Rectal smooth muscle tissue (tissue), 1 donor: ENCODE data around the gene EHMT1.

Experiments
- H3K27ac ChIP-seq: one replicate; pipeline ENCODE4 v1.7.0; 2013; ENCODE audit warnings: low read depth, low read length, inconsistent platforms
- H3K27me3 ChIP-seq: one replicate; pipeline ENCODE4 v1.7.0; 2013; ENCODE audit warnings: low read length; ENCODE audit not compliant: control insufficient read depth, insufficient read depth
- H3K36me3 ChIP-seq: one replicate; pipeline ENCODE4 v1.7.0; 2013; ENCODE audit warnings: low read length; ENCODE audit not compliant: control insufficient read depth, insufficient read depth
- H3K4me1 ChIP-seq: one replicate; pipeline ENCODE4 v1.7.0; 2013; ENCODE audit warnings: low read length; ENCODE audit not compliant: control insufficient read depth, insufficient read depth
- H3K4me3 ChIP-seq: one replicate; pipeline ENCODE4 v1.7.0; 2013; ENCODE audit warnings: low read length
- H3K9ac ChIP-seq: one replicate; pipeline ENCODE4 v1.7.0; 2013; ENCODE audit warnings: low read length

The EHMT1 gene

GRCh38 chr9:137744632-137745183 lies 125.9 kb downstream of the EHMT1 start:
- H3K27me3 ChIP-seq: no peaks in the 10 kb centered on the region
- H3K9ac ChIP-seq: no peak overlapping the region
- H3K4me3 ChIP-seq: no peak overlapping the region
- H3K36me3 ChIP-seq: peaks cover 25% of the 10 kb centered on the region
- peaks cover 4% of the 10 kb centered on the region for H3K4me1 ChIP-seq
- no peak overlapping the region for H3K27ac ChIP-seq

- Histone ChIP-seq H3K9ac (no peak overlapping the region), H3K27me3 (no peaks in the 10 kb centered on the region), H3K36me3 (peaks cover 23% of the 10 kb centered on the region), H3K4me3 (no peak overlapping the region), H3K27ac (no peak overlapping the region), H3K4me1 (no peaks in the 10 kb centered on the region)
Observed at GRCh38 chr9:137745541-137745991, 126.8 kb downstream of the EHMT1 start.

GRCh38 chr9:137748311-137748710 lies 129.5 kb downstream of the EHMT1 start:
- Histone ChIP-seq H3K4me3 (no peak overlapping the region), H3K27ac (no peak overlapping the region), H3K9ac (no peak overlapping the region), H3K4me1 (no peaks in the 10 kb centered on the region), H3K36me3 (peaks cover 34% of the 10 kb centered on the region), H3K27me3 (no peaks in the 10 kb centered on the region)

GRCh38 chr9:137748741-137749140 lies 129.9 kb downstream of the EHMT1 start:
- Histone ChIP-seq H3K9ac (no peak overlapping the region), H3K4me3 (no peak overlapping the region), H3K36me3 (peaks cover 35% of the 10 kb centered on the region), H3K27ac (no peak overlapping the region), H3K4me1 (no peaks in the 10 kb centered on the region), H3K27me3 (no peaks in the 10 kb centered on the region)

GRCh38 chr9:137749511-137749910 lies 130.7 kb downstream of the EHMT1 start:
- no peak overlapping the region for H3K9ac ChIP-seq
- H3K27ac ChIP-seq: no peak overlapping the region
- no peaks in the 10 kb centered on the region for H3K4me1 ChIP-seq
- H3K4me3 ChIP-seq: no peak overlapping the region
- no peaks in the 10 kb centered on the region for H3K27me3 ChIP-seq
- peaks cover 33% of the 10 kb centered on the region for H3K36me3 ChIP-seq

- H3K27ac ChIP-seq: no peak overlapping the region
- H3K36me3 ChIP-seq: peaks cover 30% of the 10 kb centered on the region
Observed at GRCh38 chr9:137750007-137750406, 131.2 kb downstream of the EHMT1 start.

GRCh38 chr9:137750566-137750965 lies 131.8 kb downstream of the EHMT1 start:
- Histone ChIP-seq H3K4me3 (no peak overlapping the region), H3K4me1 (no peaks in the 10 kb centered on the region), H3K9ac (no peak overlapping the region), H3K36me3 (peaks cover 31% of the 10 kb centered on the region), H3K27me3 (no peaks in the 10 kb centered on the region), H3K27ac (no peak overlapping the region)

More at GRCh38 chr9:137750007-137750406, 131.2 kb downstream of the EHMT1 start:
- Histone ChIP-seq H3K9ac (no peak overlapping the region), H3K4me3 (no peak overlapping the region), H3K4me1 (no peaks in the 10 kb centered on the region), H3K27me3 (no peaks in the 10 kb centered on the region)

GRCh38 chr9:137751616-137752015 lies 132.8 kb downstream of the EHMT1 start:
- H3K27ac ChIP-seq: no peak overlapping the region
- H3K9ac ChIP-seq: no peak overlapping the region
- H3K4me3 ChIP-seq: no peak overlapping the region
- no peaks in the 10 kb centered on the region for H3K4me1 ChIP-seq
- H3K36me3 ChIP-seq: peaks cover 30% of the 10 kb centered on the region
- H3K27me3 ChIP-seq: no peaks in the 10 kb centered on the region

- no peaks in the 10 kb centered on the region for H3K27me3 ChIP-seq
- no peak overlapping the region for H3K27ac ChIP-seq
- peaks cover 31% of the 10 kb centered on the region for H3K36me3 ChIP-seq
- no peaks in the 10 kb centered on the region for H3K4me1 ChIP-seq
- no peak overlapping the region for H3K4me3 ChIP-seq
- no peak overlapping the region for H3K9ac ChIP-seq
Observed at GRCh38 chr9:137752426-137752825, 133.6 kb downstream of the EHMT1 start.

- Histone ChIP-seq H3K9ac (no peak overlapping the region), H3K27ac (no peak overlapping the region), H3K36me3 (peaks cover 37% of the 10 kb centered on the region), H3K4me3 (no peak overlapping the region), H3K27me3 (no peaks in the 10 kb centered on the region), H3K4me1 (no peaks in the 10 kb centered on the region)
Observed at GRCh38 chr9:137753192-137753765, 134.5 kb downstream of the EHMT1 start.

GRCh38 chr9:137755261-137755927 lies 136.6 kb downstream of the EHMT1 start:
- Histone ChIP-seq H3K4me3 (no peak overlapping the region), H3K27ac (no peak overlapping the region), H3K27me3 (no peaks in the 10 kb centered on the region), H3K9ac (no peak overlapping the region), H3K4me1 (no peaks in the 10 kb centered on the region), H3K36me3 (peaks cover 41% of the 10 kb centered on the region)

GRCh38 chr9:137756045-137756744 lies 137.4 kb downstream of the EHMT1 start:
- Histone ChIP-seq H3K27me3 (no peaks in the 10 kb centered on the region), H3K27ac (no peak overlapping the region), H3K36me3 (peaks cover 41% of the 10 kb centered on the region), H3K4me3 (no peak overlapping the region), H3K4me1 (no peaks in the 10 kb centered on the region), H3K9ac (no peak overlapping the region)
